ENCODE results near the gene MYO6. TPM values are rescaled to one million over a fixed set of nuclear protein-coding genes. Genes with fewer than 3 reads are reported as not detected.

The MYO6 gene
- total RNA-seq, 2 experiments from 2014 or later, result 0.85 to 1.1 TPM

DNA sequence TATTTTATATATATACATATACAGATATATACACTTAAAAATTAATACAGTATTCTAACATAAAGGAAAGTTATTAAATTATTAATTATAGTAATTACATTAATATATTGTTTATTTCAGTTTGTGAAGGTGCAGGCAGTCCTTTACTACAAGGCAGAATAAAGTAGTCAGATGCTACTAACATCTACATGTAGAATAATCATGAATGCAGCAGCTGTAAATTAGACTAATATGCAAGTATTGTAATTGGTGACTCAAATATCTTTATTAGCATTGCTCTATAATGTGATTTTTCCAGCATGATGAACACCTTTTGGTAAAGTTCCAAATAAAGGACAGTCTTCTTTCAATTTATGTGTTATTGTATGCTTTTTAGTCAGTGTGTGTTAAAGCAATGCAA lies 17.3 kb downstream of the MYO6 start:
- Mint-ChIP-seq H3K27ac (no peak overlapping the region), H3K4me1 (ENCODE audit: low read depth) (no peaks in the 10 kb centered on the region)
- TF ChIP-seq, protein P1, sequence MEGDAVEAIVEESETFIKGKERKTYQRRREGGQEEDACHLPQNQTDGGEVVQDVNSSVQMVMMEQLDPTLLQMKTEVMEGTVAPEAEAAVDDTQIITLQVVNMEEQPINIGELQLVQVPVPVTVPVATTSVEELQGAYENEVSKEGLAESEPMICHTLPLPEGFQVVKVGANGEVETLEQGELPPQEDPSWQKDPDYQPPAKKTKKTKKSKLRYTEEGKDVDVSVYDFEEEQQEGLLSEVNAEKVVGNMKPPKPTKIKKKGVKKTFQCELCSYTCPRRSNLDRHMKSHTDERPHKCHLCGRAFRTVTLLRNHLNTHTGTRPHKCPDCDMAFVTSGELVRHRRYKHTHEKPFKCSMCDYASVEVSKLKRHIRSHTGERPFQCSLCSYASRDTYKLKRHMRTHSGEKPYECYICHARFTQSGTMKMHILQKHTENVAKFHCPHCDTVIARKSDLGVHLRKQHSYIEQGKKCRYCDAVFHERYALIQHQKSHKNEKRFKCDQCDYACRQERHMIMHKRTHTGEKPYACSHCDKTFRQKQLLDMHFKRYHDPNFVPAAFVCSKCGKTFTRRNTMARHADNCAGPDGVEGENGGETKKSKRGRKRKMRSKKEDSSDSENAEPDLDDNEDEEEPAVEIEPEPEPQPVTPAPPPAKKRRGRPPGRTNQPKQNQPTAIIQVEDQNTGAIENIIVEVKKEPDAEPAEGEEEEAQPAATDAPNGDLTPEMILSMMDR (IDR thresholded peaks at IDR 0.05), result no peak

DNA sequence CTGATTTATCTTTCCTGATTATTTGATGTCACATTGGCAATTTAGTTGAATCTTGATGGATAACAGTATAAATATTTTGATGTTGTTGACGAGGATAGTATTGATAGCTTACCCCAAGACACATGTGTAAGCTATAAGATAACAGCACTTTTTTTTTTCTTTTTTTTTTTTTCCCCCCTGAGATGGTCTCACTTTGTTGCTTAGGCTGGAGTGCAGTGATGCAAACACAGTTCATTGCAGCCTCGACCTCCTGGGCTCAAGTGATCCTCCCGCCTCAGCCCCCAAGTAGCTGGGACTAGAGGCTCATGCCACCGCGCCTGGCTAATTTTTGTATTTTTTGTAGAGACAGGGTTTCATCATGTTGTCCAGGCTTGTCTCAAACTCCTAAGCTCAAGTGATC lies 21.8 kb downstream of the MYO6 start:
- ChIA-PET CTCF (no interaction called here), POLR2A (interaction anchor here (0.6 kb wide), 1 partner anchor 164 kb away, joined by 3 read pairs; no protein-coding TSS in a partner anchor)
- Mint-ChIP-seq H3K27me3 (peaks cover 4% of the 10 kb centered on the region), H3K27ac (no peak overlapping the region), H3K9me3 (no peaks in the 10 kb centered on the region), H3K4me3 (no peak overlapping the region), H3K36me3 (ENCODE audit: low read depth) (no peaks in the 10 kb centered on the region), H3K4me1 (ENCODE audit: low read depth) (no peaks in the 10 kb centered on the region)
- no peaks in the 10 kb centered on the region for H3K9me3 ChIP-seq (ENCODE audit: control insufficient read depth in 1 of 2, insufficient read depth in 1 of 2, low read length in 2 of 2)
- no peaks in the 10 kb centered on the region for H3K36me3 ChIP-seq (ENCODE audit: insufficient read depth, low read length)
- intact Hi-C loops (cut with DNase I, micrococcal nuclease), result no loop called here
- H3K27me3 ChIP-seq (ENCODE audit: control insufficient read depth in 1 of 2, insufficient read depth in 2 of 2, low read length in 2 of 2), result no peaks in the 10 kb centered on the region
- H3K27ac ChIP-seq (ENCODE audit: low read depth in 1 of 2, low read length in 2 of 2), result no peak overlapping the region
- TF ChIP-seq, protein P1 (IDR thresholded peaks at IDR 0.05), result no peak
- no peak overlapping the region for H3K4me3 ChIP-seq (ENCODE audit: low read length)
- no peaks in the 10 kb centered on the region for H3K4me1 ChIP-seq (ENCODE audit: insufficient read depth, low read length)
- DNase-seq, result no peak
- ATAC-seq (ENCODE audit: poor library complexity), result no peak

More for the DNA sequence above, 17.3 kb downstream of the MYO6 start:
- peaks cover 18% of the 10 kb centered on the region for H3K27me3 Mint-ChIP-seq
- H3K36me3 Mint-ChIP-seq (ENCODE audit: low read depth), result no peaks in the 10 kb centered on the region
- H3K9me3 Mint-ChIP-seq, result no peaks in the 10 kb centered on the region
- H3K27ac ChIP-seq (ENCODE audit: low read depth in 1 of 2, low read length in 2 of 2), result no peak overlapping the region
- intact Hi-C loops (cut with DNase I, micrococcal nuclease), result no loop called here
- DNase-seq (no peak), ATAC-seq (ENCODE audit: poor library complexity) (no peak)
- ChIA-PET CTCF (no interaction called here), POLR2A (no interaction called here)
- no peaks in the 10 kb centered on the region for H3K27me3 ChIP-seq (ENCODE audit: control insufficient read depth in 1 of 2, insufficient read depth in 2 of 2, low read length in 2 of 2)
- H3K4me3 ChIP-seq (ENCODE audit: low read length), result no peak overlapping the region
- no peaks in the 10 kb centered on the region for H3K9me3 ChIP-seq (ENCODE audit: control insufficient read depth in 1 of 2, insufficient read depth in 1 of 2, low read length in 2 of 2)
- no peaks in the 10 kb centered on the region for H3K4me1 ChIP-seq (ENCODE audit: insufficient read depth, low read length)
- H3K4me3 Mint-ChIP-seq, result no peak overlapping the region
- no peaks in the 10 kb centered on the region for H3K36me3 ChIP-seq (ENCODE audit: insufficient read depth, low read length)

DNA sequence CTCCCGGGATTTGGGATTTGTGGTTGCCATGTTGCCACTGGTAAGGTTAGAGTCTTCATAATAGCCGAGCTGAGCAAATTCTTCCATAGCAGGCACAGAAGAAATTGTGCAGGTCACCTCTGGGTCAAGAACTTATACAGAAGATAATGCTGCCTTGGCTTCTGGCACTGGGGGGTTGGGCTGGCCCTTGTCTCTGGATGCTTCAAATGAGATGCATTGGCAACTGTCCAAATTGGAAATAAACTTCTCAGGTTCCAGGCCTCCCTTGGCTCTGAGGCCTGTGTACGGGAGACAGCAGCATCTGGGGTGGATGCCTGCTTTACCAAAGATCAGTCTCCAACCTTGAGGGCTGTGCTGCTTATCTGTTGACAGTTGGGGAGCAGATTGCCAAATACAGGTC lies 26.2 kb downstream of the MYO6 start:
- H3K9me3 Mint-ChIP-seq, result no peaks in the 10 kb centered on the region
- Histone ChIP-seq H3K27me3 (ENCODE audit: control insufficient read depth in 1 of 2, insufficient read depth in 2 of 2, low read length in 2 of 2) (no peaks in the 10 kb centered on the region), H3K4me1 (ENCODE audit: insufficient read depth, low read length) (no peaks in the 10 kb centered on the region), H3K36me3 (ENCODE audit: insufficient read depth, low read length) (no peaks in the 10 kb centered on the region), H3K9me3 (ENCODE audit: control insufficient read depth in 1 of 2, insufficient read depth in 1 of 2, low read length in 2 of 2) (no peaks in the 10 kb centered on the region), H3K27ac (ENCODE audit: low read depth in 1 of 2, low read length in 2 of 2) (no peak overlapping the region), H3K4me3 (ENCODE audit: low read length) (no peak overlapping the region)
- no peak overlapping the region for H3K4me3 Mint-ChIP-seq
- no peak overlapping the region for H3K27ac Mint-ChIP-seq
- no peaks in the 10 kb centered on the region for H3K27me3 Mint-ChIP-seq
- no peak for ATAC-seq (ENCODE audit: poor library complexity)
- no peaks in the 10 kb centered on the region for H3K36me3 Mint-ChIP-seq (ENCODE audit: low read depth)
- ChIA-PET CTCF (interaction anchor here (0.6 kb wide), 1 partner anchor 299 kb away, joined by 3 read pairs; no protein-coding TSS in a partner anchor), POLR2A (no interaction called here)
- H3K4me1 Mint-ChIP-seq (ENCODE audit: low read depth), result no peaks in the 10 kb centered on the region
- no peak for DNase-seq
- intact Hi-C loops (cut with DNase I, micrococcal nuclease), result no loop called here
- TF ChIP-seq, protein P1 (IDR thresholded peaks at IDR 0.05), result no peak

All from CD4-positive, alpha-beta T cell (primary cell).